ENCODE data around the gene GLUD1. TPM values are rescaled to one million over a fixed set of nuclear protein-coding genes. Genes with fewer than 3 reads are reported as not detected.
"Not testable (repeated sequence)": the region's sequence is repeated elsewhere in the genome, so short reads cannot be mapped to it uniquely, and the experiment has no call there.

The GLUD1 gene
- total and polyA plus RNA-seq, 3 donors from 2014 or later = 51.9 to 64.4 (median 62.5) TPM

GRCh38 chr10:87090779-87091178, 3.9 kb downstream of the GLUD1 start:
- intact Hi-C loops (cut with DNase I; ENCODE audit: low total_unique reads) = loop anchor here (10.0 kb wide), 1 partner anchor 116 kb away; no protein-coding TSS in a partner anchor
- no peaks in the 10 kb centered on the region for H3K27me3 ChIP-seq
- H3K36me3 ChIP-seq (ENCODE audit: low read depth, missing control alignments) = no peaks in the 10 kb centered on the region
- 80 to 82% methylated on average over 4 of the region's 4 CpGs for WGBS, 2 donors
- TF ChIP-seq POLR2A (IDR thresholded peaks at IDR 0.05) = no peak
- TF ChIP-seq, protein P1, sequence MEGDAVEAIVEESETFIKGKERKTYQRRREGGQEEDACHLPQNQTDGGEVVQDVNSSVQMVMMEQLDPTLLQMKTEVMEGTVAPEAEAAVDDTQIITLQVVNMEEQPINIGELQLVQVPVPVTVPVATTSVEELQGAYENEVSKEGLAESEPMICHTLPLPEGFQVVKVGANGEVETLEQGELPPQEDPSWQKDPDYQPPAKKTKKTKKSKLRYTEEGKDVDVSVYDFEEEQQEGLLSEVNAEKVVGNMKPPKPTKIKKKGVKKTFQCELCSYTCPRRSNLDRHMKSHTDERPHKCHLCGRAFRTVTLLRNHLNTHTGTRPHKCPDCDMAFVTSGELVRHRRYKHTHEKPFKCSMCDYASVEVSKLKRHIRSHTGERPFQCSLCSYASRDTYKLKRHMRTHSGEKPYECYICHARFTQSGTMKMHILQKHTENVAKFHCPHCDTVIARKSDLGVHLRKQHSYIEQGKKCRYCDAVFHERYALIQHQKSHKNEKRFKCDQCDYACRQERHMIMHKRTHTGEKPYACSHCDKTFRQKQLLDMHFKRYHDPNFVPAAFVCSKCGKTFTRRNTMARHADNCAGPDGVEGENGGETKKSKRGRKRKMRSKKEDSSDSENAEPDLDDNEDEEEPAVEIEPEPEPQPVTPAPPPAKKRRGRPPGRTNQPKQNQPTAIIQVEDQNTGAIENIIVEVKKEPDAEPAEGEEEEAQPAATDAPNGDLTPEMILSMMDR (IDR thresholded peaks at IDR 0.05) = no peak
- H3K4me3 ChIP-seq = no peak overlapping the region
- no peaks in the 10 kb centered on the region for H3K9me3 ChIP-seq
- H3K27ac ChIP-seq = peak overlapping the region in 1 of 2 donors; percentile 7
- H3K4me1 ChIP-seq = peaks cover 5% of the 10 kb centered on the region
- DNase-seq = no peak

DNA sequence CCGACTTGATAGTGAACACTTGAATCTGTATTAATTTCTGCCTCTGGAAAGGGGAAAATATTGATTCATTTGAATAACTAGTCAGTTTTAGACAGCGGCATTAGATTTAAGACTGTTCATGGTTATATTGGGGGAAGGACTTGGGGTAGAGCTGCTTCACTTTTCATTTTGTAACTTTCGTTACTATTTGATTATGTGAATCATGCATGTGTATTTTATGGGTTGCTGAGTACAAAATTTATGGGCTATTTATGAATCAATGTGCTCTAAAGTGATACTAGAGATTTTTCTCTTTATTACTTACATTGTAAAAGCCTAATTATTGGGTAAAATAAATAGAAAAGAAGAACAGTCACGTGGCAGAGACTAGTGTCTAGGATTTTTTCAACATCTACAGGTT, 4.9 kb downstream of the GLUD1 start:
- DNase-seq = no peak
- no peak overlapping the region for H3K27ac ChIP-seq
- no peak overlapping the region for H3K4me3 ChIP-seq
- H3K27me3 ChIP-seq = no peaks in the 10 kb centered on the region
- intact Hi-C loops (cut with DNase I; ENCODE audit: low total_unique reads) = loop anchor here (10.0 kb wide), 1 partner anchor 115 kb away; no protein-coding TSS in a partner anchor
- TF ChIP-seq, protein P1 (IDR thresholded peaks at IDR 0.05) = no peak
- no peak for TF ChIP-seq POLR2A (IDR thresholded peaks at IDR 0.05)
- H3K36me3 ChIP-seq (ENCODE audit: low read depth, missing control alignments) = no peaks in the 10 kb centered on the region
- WGBS, 2 donors = 84 to 89% methylated on average over 4 of the region's 4 CpGs
- peaks cover 5% of the 10 kb centered on the region for H3K4me1 ChIP-seq
- H3K9me3 ChIP-seq = no peaks in the 10 kb centered on the region

- Histone ChIP-seq H3K27ac (no peak overlapping the region), H3K27me3 (no peaks in the 10 kb centered on the region), H3K9me3 (no peaks in the 10 kb centered on the region), H3K4me1 (no peaks in the 10 kb centered on the region), H3K4me3 (no peak overlapping the region), H3K36me3 (ENCODE audit: low read depth, missing control alignments) (no peaks in the 10 kb centered on the region)
- intact Hi-C loops (cut with DNase I; ENCODE audit: low total_unique reads) = no loop called here
- 85 to 89% methylated on average over 1 of the region's 1 CpG for WGBS, 2 donors
- no peak for DNase-seq
- TF ChIP-seq, protein P1 (IDR thresholded peaks at IDR 0.05) = no peak
- TF ChIP-seq POLR2A (IDR thresholded peaks at IDR 0.05) = no peak
Observed at GRCh38 chr10:87085537-87085936, 9.1 kb downstream of the GLUD1 start.

DNA sequence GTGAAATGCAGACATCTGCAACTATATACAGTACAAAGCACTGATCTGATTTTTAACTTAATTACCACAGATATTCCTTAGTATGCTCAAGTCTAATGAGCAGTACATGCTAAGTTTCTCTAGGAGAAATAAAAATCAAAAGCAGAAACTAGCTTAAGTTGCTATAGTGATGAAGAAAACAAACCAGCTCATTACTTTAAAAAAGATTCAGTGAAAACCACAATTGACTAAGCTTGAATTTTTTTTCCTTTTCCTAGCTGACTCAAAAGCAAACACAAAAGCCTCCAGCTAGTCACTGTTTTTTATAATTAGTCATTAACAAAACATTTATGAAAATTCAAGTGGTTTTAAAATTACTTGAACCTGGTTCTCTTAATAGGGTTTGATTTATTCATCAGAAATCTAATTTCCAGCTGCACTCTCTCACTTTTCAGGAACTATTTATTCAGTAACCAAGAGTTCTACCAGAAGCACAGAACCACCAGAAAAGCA, 10.3 kb downstream of the GLUD1 start:
- intact Hi-C loops (cut with DNase I; ENCODE audit: low total_unique reads); DNase-seq; H3K4me3 ChIP-seq; H3K27me3 ChIP-seq; H3K9me3 ChIP-seq; H3K36me3 ChIP-seq (ENCODE audit: low read depth, missing control alignments); H3K4me1 ChIP-seq: not testable (repeated sequence)
- peak overlapping the region in 1 of 2 donors; percentile 14 for H3K27ac ChIP-seq

GRCh38 chr10:87083576-87084290, 10.9 kb downstream of the GLUD1 start:
- H3K9me3 ChIP-seq; H3K4me3 ChIP-seq; H3K27me3 ChIP-seq; DNase-seq; intact Hi-C loops (cut with DNase I; ENCODE audit: low total_unique reads); H3K4me1 ChIP-seq; H3K36me3 ChIP-seq (ENCODE audit: low read depth, missing control alignments): not testable (repeated sequence)
- peak overlapping the region in 1 of 2 donors; percentile 14 for H3K27ac ChIP-seq
- 53 to 54% methylated on average over 5 of the region's 5 CpGs for WGBS, 2 donors

DNA sequence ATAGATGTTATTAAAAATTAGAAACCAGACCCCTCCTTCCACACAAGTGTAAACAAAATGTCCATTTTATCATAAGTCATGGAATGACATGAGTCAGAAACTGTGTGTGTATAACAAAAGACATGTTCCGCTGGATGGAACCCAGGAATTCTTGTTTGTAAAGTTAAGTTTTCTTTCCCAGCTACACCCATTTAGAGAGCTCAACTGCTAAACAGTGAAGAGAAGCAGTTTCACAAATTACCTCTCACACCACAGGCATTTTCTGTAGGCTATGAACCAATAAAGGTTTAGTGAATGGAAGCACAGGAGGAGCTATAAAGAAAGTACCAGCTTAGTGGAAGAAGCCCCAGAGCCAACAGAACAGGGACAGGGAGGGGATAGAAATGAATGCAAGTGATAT, 12.4 kb downstream of the GLUD1 start:
- H3K9me3 ChIP-seq; H3K27me3 ChIP-seq; H3K36me3 ChIP-seq (ENCODE audit: low read depth, missing control alignments); intact Hi-C loops (cut with DNase I; ENCODE audit: low total_unique reads); H3K4me1 ChIP-seq; H3K4me3 ChIP-seq; DNase-seq: not testable (repeated sequence)
- H3K27ac ChIP-seq = peak overlapping the region in 1 of 2 donors; percentile 12
- WGBS, 2 donors = 62 to 78% methylated on average over 1 of the region's 1 CpG

- H3K27ac ChIP-seq; H3K4me1 ChIP-seq; intact Hi-C loops (cut with DNase I; ENCODE audit: low total_unique reads); H3K27me3 ChIP-seq; DNase-seq; H3K36me3 ChIP-seq (ENCODE audit: low read depth, missing control alignments); H3K9me3 ChIP-seq; H3K4me3 ChIP-seq: not testable (repeated sequence)
- 31 to 75% methylated on average over 1 to 2 of the region's 3 CpGs for WGBS, 2 donors
Observed at GRCh38 chr10:87081574-87081973, 13.1 kb downstream of the GLUD1 start.

DNA sequence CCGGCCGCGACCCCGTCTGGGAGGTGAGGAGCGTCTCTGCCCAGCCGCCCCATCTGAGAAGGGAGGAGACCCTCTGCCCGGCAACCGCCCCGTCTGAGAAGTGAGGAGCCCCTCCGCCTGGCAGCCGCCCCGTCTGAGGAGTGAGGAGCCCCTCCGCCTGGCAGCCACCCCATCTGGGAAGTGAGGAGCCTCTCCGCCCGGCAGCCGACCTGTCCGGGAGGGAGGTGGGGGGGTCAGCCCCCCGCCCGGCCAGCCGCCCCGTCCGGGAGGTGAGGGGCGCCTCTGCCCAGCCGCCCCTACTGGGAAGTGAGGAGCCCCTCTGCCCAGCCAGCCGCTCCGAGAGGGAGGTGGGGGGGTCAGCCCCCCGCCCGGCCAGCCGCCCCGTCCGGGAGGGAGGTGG, 14.0 kb downstream of the GLUD1 start:
- H3K27me3 ChIP-seq; intact Hi-C loops (cut with DNase I; ENCODE audit: low total_unique reads); DNase-seq; H3K4me1 ChIP-seq; H3K4me3 ChIP-seq; H3K27ac ChIP-seq; H3K9me3 ChIP-seq; H3K36me3 ChIP-seq (ENCODE audit: low read depth, missing control alignments): not testable (repeated sequence)
- 88 to 93% methylated on average over 3 to 22 of the region's 31 CpGs for WGBS, 2 donors

All from testis (tissue), 3 donors.